Measurements from ENCODE around the gene DCTD.

The DCTD gene

DNA sequence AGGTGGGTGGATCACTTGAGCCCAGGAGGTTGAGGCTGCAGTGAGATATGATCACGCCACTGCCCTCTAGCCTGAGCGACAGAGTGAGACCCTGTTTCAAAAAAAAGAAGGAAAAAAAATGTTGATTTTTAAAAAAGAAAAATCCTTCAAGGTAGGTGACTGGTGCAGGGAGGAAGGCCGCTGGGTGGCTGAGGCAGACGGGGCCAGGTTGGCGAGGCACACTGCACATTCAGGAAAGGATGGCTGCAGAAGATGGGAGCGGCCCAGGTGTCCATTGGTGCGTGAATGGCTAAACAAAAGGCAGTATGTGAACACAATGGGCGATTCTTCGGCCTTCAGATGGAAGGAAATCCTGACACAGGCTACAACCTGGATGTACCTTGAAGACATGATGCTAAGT is 30.4 kb downstream of the DCTD start:
- TF ChIP-seq, protein P1, sequence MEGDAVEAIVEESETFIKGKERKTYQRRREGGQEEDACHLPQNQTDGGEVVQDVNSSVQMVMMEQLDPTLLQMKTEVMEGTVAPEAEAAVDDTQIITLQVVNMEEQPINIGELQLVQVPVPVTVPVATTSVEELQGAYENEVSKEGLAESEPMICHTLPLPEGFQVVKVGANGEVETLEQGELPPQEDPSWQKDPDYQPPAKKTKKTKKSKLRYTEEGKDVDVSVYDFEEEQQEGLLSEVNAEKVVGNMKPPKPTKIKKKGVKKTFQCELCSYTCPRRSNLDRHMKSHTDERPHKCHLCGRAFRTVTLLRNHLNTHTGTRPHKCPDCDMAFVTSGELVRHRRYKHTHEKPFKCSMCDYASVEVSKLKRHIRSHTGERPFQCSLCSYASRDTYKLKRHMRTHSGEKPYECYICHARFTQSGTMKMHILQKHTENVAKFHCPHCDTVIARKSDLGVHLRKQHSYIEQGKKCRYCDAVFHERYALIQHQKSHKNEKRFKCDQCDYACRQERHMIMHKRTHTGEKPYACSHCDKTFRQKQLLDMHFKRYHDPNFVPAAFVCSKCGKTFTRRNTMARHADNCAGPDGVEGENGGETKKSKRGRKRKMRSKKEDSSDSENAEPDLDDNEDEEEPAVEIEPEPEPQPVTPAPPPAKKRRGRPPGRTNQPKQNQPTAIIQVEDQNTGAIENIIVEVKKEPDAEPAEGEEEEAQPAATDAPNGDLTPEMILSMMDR (IDR thresholded peaks at IDR 0.05; ENCODE audit: low read depth, low read length) = no peak
- no peak for DNase-seq (ENCODE audit: low read depth in 2 of 2)
- H3K4me3 ChIP-seq (replicated peaks in 1 of 2; ENCODE audit: low read depth in 2 of 2, low read length in 2 of 2) = no peak overlapping the region

DNA sequence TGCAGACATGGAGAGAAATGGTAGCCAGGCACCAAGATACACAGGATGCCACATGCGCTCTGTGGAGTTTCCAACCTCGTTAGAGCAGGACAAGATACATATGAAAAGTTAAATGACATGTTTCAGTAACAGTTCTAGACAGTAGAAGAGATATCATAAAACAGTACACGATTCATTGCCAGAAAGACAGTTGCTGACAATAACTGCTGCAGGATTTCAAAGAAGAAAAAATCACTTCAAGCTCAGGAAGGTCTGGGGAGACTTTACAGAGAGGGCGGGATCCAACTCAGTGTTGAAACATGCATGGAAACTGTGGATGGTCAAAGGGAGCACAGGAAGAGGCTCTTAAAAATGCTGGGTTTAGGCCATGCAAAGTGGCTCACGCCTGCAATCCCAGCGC is 31.0 kb downstream of the DCTD start:
- TF ChIP-seq, protein P1 (IDR thresholded peaks at IDR 0.05; ENCODE audit: low read depth, low read length) = no peak
- no peak overlapping the region for H3K4me3 ChIP-seq (replicated peaks in 1 of 2; ENCODE audit: low read depth in 2 of 2, low read length in 2 of 2)
- DNase-seq (ENCODE audit: low read depth in 2 of 2) = peak in 1 of 2 donors; percentile 21

DNA sequence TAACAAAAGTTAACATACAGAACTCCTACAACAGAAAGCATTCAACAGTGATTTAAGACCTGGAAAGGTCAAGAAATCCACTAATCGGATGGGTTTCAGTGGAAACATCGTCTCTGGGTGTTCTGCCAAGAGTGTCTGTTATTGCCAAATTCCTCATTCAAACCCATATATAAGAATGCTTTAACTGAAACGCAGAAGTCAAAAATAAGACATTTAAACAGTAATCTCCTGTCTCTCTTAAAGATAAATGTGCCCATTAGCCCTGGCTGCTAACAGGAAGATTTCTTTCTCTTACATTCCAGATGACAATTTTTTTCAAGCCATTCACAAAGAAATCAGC is 31.5 kb downstream of the DCTD start:
- TF ChIP-seq, protein P1 (IDR thresholded peaks at IDR 0.05; ENCODE audit: low read depth, low read length) = no peak

DNA sequence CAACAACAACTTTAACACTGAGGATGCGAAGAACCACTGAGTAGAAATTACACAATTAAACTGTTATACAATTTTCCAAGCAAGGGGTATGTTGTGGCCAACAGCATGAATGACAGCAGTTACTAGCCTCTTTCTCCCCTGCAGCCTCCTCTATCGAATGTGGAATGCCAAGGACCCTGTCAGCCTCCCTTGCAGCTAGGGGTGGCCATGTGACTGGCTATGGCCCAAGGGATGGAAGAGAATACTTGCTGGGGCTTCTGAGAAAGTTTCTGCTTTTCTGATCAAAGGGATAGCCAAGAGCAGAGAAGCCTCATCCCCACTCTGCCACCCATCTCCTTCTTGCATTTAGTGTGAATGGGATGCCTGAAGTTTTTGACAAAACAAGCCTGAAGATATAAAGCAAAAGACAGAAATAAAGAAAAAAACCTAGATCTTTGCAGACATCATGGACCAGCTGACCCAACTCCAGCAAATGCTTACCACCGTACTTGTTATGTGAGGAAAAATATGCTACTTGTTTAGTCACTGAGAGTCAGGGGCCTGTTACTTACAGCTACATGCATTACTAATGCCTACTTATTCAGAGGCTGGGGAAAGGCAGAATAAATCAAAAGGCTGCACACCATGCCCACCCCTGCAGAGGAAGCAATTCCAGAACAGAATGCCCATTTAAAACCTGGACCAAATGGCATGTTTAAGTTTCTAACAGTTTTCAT is 32.0 kb downstream of the DCTD start:
- H3K4me3 ChIP-seq (replicated peaks in 1 of 2; ENCODE audit: low read depth in 2 of 2, low read length in 2 of 2) = no peak overlapping the region
- TF ChIP-seq, protein P1 (IDR thresholded peaks at IDR 0.05; ENCODE audit: low read depth, low read length) = no peak
- DNase-seq (ENCODE audit: low read depth in 2 of 2) = no peak

More for the DNA sequence above, 31.5 kb downstream of the DCTD start:
- H3K4me3 ChIP-seq (replicated peaks in 1 of 2; ENCODE audit: low read depth in 2 of 2, low read length in 2 of 2) = no peak overlapping the region
- DNase-seq (ENCODE audit: low read depth in 2 of 2) = peak; percentile 9 to 69

DNA sequence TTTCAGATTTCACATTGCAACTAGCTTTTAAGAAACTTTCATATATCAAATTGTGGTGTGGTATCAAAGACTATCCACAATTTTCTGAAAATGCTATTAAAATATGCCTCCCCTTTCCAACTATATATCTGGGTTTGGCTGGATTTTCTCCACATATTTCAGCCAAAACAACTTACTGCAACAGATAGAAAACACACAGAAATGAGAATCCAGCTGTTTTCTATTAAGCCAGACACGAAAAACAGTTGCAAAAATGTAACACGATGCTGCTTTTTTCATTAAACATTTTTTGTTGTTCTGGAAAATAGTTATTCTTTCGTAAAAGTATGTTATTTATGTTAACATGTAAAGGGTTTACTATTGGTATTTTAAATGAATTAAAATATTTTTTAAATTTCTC is 33.1 kb downstream of the DCTD start:
- H3K4me3 ChIP-seq (replicated peaks in 1 of 2; ENCODE audit: low read depth in 2 of 2, low read length in 2 of 2) = no peak overlapping the region
- TF ChIP-seq, protein P1 (IDR thresholded peaks at IDR 0.05; ENCODE audit: low read depth, low read length) = no peak
- DNase-seq (ENCODE audit: low read depth in 2 of 2) = peak in 1 of 2 donors; percentile 17

DNA sequence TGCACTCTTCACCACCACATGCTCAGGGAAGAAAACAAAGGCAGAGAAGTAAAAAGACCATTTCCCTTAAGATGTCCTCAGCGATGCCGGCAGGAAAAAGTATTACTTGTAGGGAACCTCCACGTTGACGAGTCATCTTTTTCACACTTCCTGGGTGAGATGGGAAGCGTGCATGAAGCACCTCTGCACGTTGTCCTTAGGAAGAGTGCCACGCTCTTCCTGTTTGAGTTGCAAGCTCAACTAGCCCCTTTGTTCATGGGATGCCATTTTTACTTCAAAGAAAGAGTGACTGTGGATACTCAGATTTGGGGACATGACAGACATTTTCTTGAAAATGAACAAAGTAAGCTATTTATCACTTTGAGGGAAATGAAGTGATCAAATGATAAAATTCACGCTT is 33.8 kb downstream of the DCTD start:
- H3K4me3 ChIP-seq (replicated peaks in 1 of 2; ENCODE audit: low read depth in 2 of 2, low read length in 2 of 2) = no peak overlapping the region
- no peak for DNase-seq (ENCODE audit: low read depth in 2 of 2)
- TF ChIP-seq, protein P1 (IDR thresholded peaks at IDR 0.05; ENCODE audit: low read depth, low read length) = no peak

DNA sequence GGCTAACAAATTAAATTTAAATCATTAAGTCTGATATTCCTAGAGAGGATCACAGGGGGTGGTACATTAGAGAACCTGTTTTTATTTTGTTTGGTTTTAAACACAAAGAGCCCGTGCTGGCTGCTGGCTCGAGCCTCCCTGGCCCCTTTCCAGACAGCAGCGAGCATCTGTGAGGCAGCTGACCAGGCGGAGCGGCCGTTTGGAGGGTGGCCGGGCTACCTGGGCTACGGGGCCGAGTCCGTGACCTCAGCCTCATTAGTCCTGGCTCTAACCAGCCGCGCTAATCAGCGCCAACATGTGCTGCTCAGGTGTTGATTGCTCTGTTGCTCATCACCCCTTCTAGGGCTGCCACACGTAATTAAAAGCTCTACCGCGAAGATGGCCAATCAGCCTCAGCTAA is 35.3 kb downstream of the DCTD start:
- H3K4me3 ChIP-seq (replicated peaks in 1 of 2; ENCODE audit: low read depth in 2 of 2, low read length in 2 of 2) = no peak overlapping the region
- DNase-seq (ENCODE audit: low read depth in 2 of 2) = no peak
- TF ChIP-seq, protein P1 (IDR thresholded peaks at IDR 0.05; ENCODE audit: low read depth, low read length) = no peak

All from cardiac fibroblast (primary cell).